Liver (tissue), 9 donors: ENCODE results near the gene XDH. TPM values are rescaled to one million over a fixed set of nuclear protein-coding genes. Genes with fewer than 3 reads are reported as not detected.

Experiments used
- DNase-seq: peaks from one replicate; pipeline ENCODE4 v3.0.0-alpha.2; 2017; ENCODE audit warnings: low spot score
- H3K27ac ChIP-seq, 2 donors: one replicate each; pipeline ENCODE4 v1.7.0; 2013; ENCODE audit warnings: inconsistent platforms in 2 of 2, low read length in 2 of 2, control low read depth in 1 of 2, low read depth in 1 of 2, mild to moderate bottlenecking in 1 of 2
- H3K27me3 ChIP-seq, 4 donors: one replicate each; pipeline versions ENCODE4 v1.6.1 to v1.7.0; 2013; ENCODE audit warnings: low read length in 3 of 4, inconsistent platforms in 1 of 4, mild to moderate bottlenecking in 1 of 4, moderate library complexity in 1 of 4; ENCODE audit not compliant: control insufficient read depth in 4 of 4, insufficient read depth in 4 of 4
- H3K36me3 ChIP-seq, 4 donors: one replicate each; pipeline versions ENCODE4 v1.6.1 to v1.7.0; 2013; ENCODE audit warnings: low read length in 3 of 4, mild to moderate bottlenecking in 3 of 4, low read depth in 1 of 4, moderate library complexity in 1 of 4; ENCODE audit not compliant: control insufficient read depth in 4 of 4, insufficient read depth in 3 of 4
- H3K4me1 ChIP-seq, 4 donors: one replicate each; pipeline versions ENCODE4 v1.6.1 to v1.7.0; 2013; ENCODE audit warnings: low read length in 3 of 4, mild to moderate bottlenecking in 3 of 4, moderate library complexity in 1 of 4; ENCODE audit not compliant: control insufficient read depth in 4 of 4, insufficient read depth in 4 of 4
- H3K4me3 ChIP-seq, 3 donors: one replicate each; pipeline versions ENCODE4 v1.6.1 to v1.7.0; 2013; ENCODE audit warnings: low read length in 3 of 3, control low read depth in 1 of 3, low read depth in 1 of 3, mild to moderate bottlenecking in 1 of 3
- H3K9ac ChIP-seq, 2 donors: one replicate each; pipeline ENCODE4 v1.7.0; 2013; ENCODE audit warnings: low read length in 2 of 2, mild to moderate bottlenecking in 2 of 2, moderate library complexity in 2 of 2, control low read depth in 1 of 2, low read depth in 1 of 2
- H3K9me3 ChIP-seq, 4 donors: one replicate each; pipeline versions ENCODE4 v1.6.1 to v1.7.0; 2013; ENCODE audit warnings: low read length in 3 of 4; ENCODE audit not compliant: control insufficient read depth in 4 of 4
- ATF3 ChIP-seq: IDR thresholded peaks from 2 replicates; pipeline ENCODE4 v1.6.1; 2016; ENCODE audit warnings: antibody characterized with exemption
- CTCF ChIP-seq: fragments of 150-350 bp; IDR thresholded peaks from 2 replicates; pipeline ENCODE4 v1.5.1; 2017; ENCODE audit warnings: improper control_type of control experiment, low read depth, low read length; ENCODE audit not compliant: missing input control
- EGR1 ChIP-seq, 2 donors: IDR thresholded peaks; 2 replicates each; pipeline ENCODE4 v1.6.1; 2016 to 2018; ENCODE audit warnings: antibody characterized with exemption in 2 of 2, low read depth in 2 of 2
- FOXA1 ChIP-seq: IDR thresholded peaks from 2 replicates; pipeline ENCODE4 v1.6.1; 2016; ENCODE audit warnings: antibody characterized with exemption
- FOXA2 ChIP-seq: IDR thresholded peaks from 2 replicates; pipeline ENCODE4 v1.6.1; 2016; ENCODE audit warnings: antibody characterized with exemption
- GABPA ChIP-seq, 2 donors: IDR thresholded peaks in 1 of 2; conservative IDR thresholded peaks in 1 of 2; 2 replicates each; pipeline ENCODE4 v1.6.1; 2016; ENCODE audit warnings: antibody characterized with exemption in 2 of 2, mild to moderate bottlenecking in 1 of 2, moderate library complexity in 1 of 2
- HNF4A ChIP-seq, 2 donors: conservative IDR thresholded peaks; 2 replicates each; pipeline ENCODE4 v1.6.1; 2016; ENCODE audit warnings: antibody characterized with exemption in 2 of 2, mild to moderate bottlenecking in 2 of 2
- HNF4G ChIP-seq: IDR thresholded peaks from 2 replicates; pipeline ENCODE4 v1.6.1; 2016; ENCODE audit warnings: antibody characterized with exemption
- JUND ChIP-seq, 2 donors: IDR thresholded peaks; 2 replicates each; pipeline ENCODE4 v1.6.1; 2016; ENCODE audit warnings: antibody characterized with exemption in 2 of 2
- MAX ChIP-seq: IDR thresholded peaks from 2 replicates; pipeline ENCODE4 v1.6.1; 2016; ENCODE audit warnings: antibody characterized with exemption
- NR2F2 ChIP-seq: IDR thresholded peaks from 2 replicates; pipeline ENCODE4 v1.6.1; 2016; ENCODE audit warnings: antibody characterized with exemption
- RAD21 ChIP-seq, 2 donors: IDR thresholded peaks; 2 replicates each; pipeline ENCODE4 v1.6.1; 2016; ENCODE audit warnings: antibody characterized with exemption in 2 of 2, mild to moderate bottlenecking in 2 of 2
- RXRA ChIP-seq, 2 donors: IDR thresholded peaks; 2 replicates each; pipeline ENCODE4 v1.6.1; 2017 to 2018; ENCODE audit warnings: antibody characterized with exemption in 2 of 2, mild to moderate bottlenecking in 1 of 2
- SP1 ChIP-seq: IDR thresholded peaks from 2 replicates; pipeline ENCODE4 v1.6.1; 2018; ENCODE audit warnings: antibody characterized with exemption, mild to moderate bottlenecking
- TAF1 ChIP-seq: conservative IDR thresholded peaks from 2 replicates; pipeline ENCODE4 v1.6.1; 2016; ENCODE audit warnings: antibody characterized with exemption, mild to moderate bottlenecking
- YY1 ChIP-seq: IDR thresholded peaks from 2 replicates; pipeline ENCODE4 v1.6.1; 2016; ENCODE audit warnings: antibody characterized with exemption, mild to moderate bottlenecking
- ZBTB33 ChIP-seq: IDR thresholded peaks from 2 replicates; pipeline ENCODE4 v1.6.1; 2016; ENCODE audit warnings: antibody characterized with exemption
- WGBS: extraction: QIAGEN DNeasy Blood & Tissue Kit; methylation state at CpG from one replicate; pipeline ENCODE4 v1.1.7; 2013; 5-methylcytosine and 5-hydroxymethylcytosine counted together
- polyA plus RNA-seq, 2 donors: library from polyadenylated mRNA; stranded (reverse) in 1 of 2; unstranded in 1 of 2; fragments of 200-250 nt in 1 of 2; fragments of >200 nt in 1 of 2; fragmentation: Nextera tagmentation in 1 of 2; extraction: Ambion mirVana in 1 of 2; gene quantifications; one replicate each; pipeline versions ENCODE4 v1.2.1 to v1.2.3, GENCODE V29; 2013 to 2015
- total RNA-seq, 2 donors: library from RNA; depleted of rRNA; stranded (reverse); fragments of >200 nt; gene quantifications; one replicate each; pipeline ENCODE4 v1.2.3, GENCODE V29; 2014
- TF ChIP-seq, protein P1 (sequence below): IDR thresholded peaks from 2 replicates; pipeline ENCODE4 v1.6.1; 2016; ENCODE audit warnings: antibody characterized with exemption, mild to moderate bottlenecking
- donor health status: healthy.
- donor health status: healthy.
- donor health status: healthy.
- donor health status: healthy.
- donor health status: healthy.

The XDH gene
- total and polyA plus RNA-seq, 4 donors, result 6.8 to 76.6 (median 12.0) TPM

- H3K9me3 ChIP-seq, result no peaks in the 10 kb centered on the region
- WGBS, result 86% methylated on average over 6 of the region's 6 CpGs
- no peaks in the 10 kb centered on the region for H3K27me3 ChIP-seq
- no peak overlapping the region for H3K4me3 ChIP-seq
- TF ChIP-seq, protein P1, sequence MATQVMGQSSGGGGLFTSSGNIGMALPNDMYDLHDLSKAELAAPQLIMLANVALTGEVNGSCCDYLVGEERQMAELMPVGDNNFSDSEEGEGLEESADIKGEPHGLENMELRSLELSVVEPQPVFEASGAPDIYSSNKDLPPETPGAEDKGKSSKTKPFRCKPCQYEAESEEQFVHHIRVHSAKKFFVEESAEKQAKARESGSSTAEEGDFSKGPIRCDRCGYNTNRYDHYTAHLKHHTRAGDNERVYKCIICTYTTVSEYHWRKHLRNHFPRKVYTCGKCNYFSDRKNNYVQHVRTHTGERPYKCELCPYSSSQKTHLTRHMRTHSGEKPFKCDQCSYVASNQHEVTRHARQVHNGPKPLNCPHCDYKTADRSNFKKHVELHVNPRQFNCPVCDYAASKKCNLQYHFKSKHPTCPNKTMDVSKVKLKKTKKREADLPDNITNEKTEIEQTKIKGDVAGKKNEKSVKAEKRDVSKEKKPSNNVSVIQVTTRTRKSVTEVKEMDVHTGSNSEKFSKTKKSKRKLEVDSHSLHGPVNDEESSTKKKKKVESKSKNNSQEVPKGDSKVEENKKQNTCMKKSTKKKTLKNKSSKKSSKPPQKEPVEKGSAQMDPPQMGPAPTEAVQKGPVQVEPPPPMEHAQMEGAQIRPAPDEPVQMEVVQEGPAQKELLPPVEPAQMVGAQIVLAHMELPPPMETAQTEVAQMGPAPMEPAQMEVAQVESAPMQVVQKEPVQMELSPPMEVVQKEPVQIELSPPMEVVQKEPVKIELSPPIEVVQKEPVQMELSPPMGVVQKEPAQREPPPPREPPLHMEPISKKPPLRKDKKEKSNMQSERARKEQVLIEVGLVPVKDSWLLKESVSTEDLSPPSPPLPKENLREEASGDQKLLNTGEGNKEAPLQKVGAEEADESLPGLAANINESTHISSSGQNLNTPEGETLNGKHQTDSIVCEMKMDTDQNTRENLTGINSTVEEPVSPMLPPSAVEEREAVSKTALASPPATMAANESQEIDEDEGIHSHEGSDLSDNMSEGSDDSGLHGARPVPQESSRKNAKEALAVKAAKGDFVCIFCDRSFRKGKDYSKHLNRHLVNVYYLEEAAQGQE, result no peak
- TF ChIP-seq MAX, result no peak
- TF ChIP-seq FOXA2, result no peak
- no peak for TF ChIP-seq GABPA (IDR thresholded peaks at IDR 0.05 in 1 of 2, conservative IDR thresholded peaks at IDR 0.05 in 1 of 2)
- TF ChIP-seq FOXA1, result no peak
- no peak for TF ChIP-seq CTCF
- no peak for TF ChIP-seq NR2F2
- TF ChIP-seq JUND (IDR thresholded peaks at IDR 0.05), result no peak
- no peak for TF ChIP-seq RXRA (IDR thresholded peaks at IDR 0.05)
- no peak for TF ChIP-seq HNF4G
- no peak for TF ChIP-seq RAD21 (IDR thresholded peaks at IDR 0.05)
- no peak for TF ChIP-seq HNF4A (conservative IDR thresholded peaks at IDR 0.05)
- TF ChIP-seq ZBTB33, result no peak
- TF ChIP-seq TAF1, result no peak
- TF ChIP-seq ATF3, result no peak
- TF ChIP-seq YY1, result no peak
- no peak for TF ChIP-seq EGR1 (IDR thresholded peaks at IDR 0.05; ENCODE audit: low read depth in 2 of 2)
- TF ChIP-seq SP1, result no peak
- no peak for DNase-seq
- H3K4me1 ChIP-seq, result peaks cover 0 to 5% (median 0%) of the 10 kb centered on the region in 4 donors
- H3K27ac ChIP-seq, result no peak overlapping the region
- no peak overlapping the region for H3K9ac ChIP-seq
- H3K36me3 ChIP-seq, result peaks cover 0 to 51% (median 37%) of the 10 kb centered on the region in 4 donors
Measured at GRCh38 chr2:31337860-31338259, 76.7 kb downstream of the XDH start.
